Neural cell (in vitro differentiated cells): Measurements from ENCODE around the gene SMARCC2.

Experiments used
- CTCF ChIP-seq: fragments of 450-650 bp; IDR thresholded peaks from 2 replicates; pipeline ENCODE4 v1.5.1; 2014; ENCODE audit warnings: antibody characterized with exemption, mild to moderate bottlenecking, moderate library complexity; ENCODE audit not compliant: poor library complexity, severe bottlenecking
- EP300 ChIP-seq: fragments of 450-650 bp; conservative IDR thresholded peaks from 2 replicates; pipeline ENCODE4 v1.6.1; 2014; ENCODE audit warnings: antibody characterized with exemption, mild to moderate bottlenecking, moderate library complexity; ENCODE audit not compliant: poor library complexity, severe bottlenecking
- MXI1 ChIP-seq: fragments of 450-650 bp; conservative IDR thresholded peaks from 2 replicates; pipeline ENCODE4 v1.6.1; 2014; ENCODE audit warnings: antibody characterized with exemption, mild to moderate bottlenecking; ENCODE audit not compliant: poor library complexity, severe bottlenecking
- POLR2AphosphoS5 ChIP-seq: IDR thresholded peaks from 2 replicates; pipeline ENCODE4 v1.6.1; 2012
- REST ChIP-seq: IDR thresholded peaks from 2 replicates; pipeline ENCODE4 v1.6.1; 2012; ENCODE audit warnings: borderline replicate concordance

GRCh38 chr12:56216461-56216860, 27.2 kb upstream of the SMARCC2 start:
- TF ChIP-seq CTCF: no peak
- no peak for TF ChIP-seq MXI1
- no peak for TF ChIP-seq POLR2AphosphoS5
- no peak for TF ChIP-seq REST
- TF ChIP-seq EP300: no peak
